Gastrocnemius medialis (tissue), 4 donors: ENCODE results near the gene CCDC57.

ENCODE experiments used
- POLR2A ChIP-seq, 2 donors: fragments of 450-650 bp; IDR thresholded peaks; one replicate each; pipeline ENCODE4 v1.6.1; 2017; ENCODE audit warnings: antibody characterized with exemption in 2 of 2, mild to moderate bottlenecking in 2 of 2, moderate library complexity in 2 of 2
- TF ChIP-seq, protein P1 (sequence below), 5 experiments: fragments of 450-650 bp in 3 of 5; fragments of 200-600 bp in 2 of 5; sonication (generic) in 2 of 5; IDR thresholded peaks in 4 of 5; conservative IDR thresholded peaks in 1 of 5; 1 replicate in 4 of 5; 2 replicates in 1 of 5; pipeline ENCODE4 v1.5.1; 2016 to 2019; ENCODE audit warnings: antibody characterized with exemption in 5 of 5, mild to moderate bottlenecking in 3 of 5, moderate library complexity in 3 of 5

DNA sequence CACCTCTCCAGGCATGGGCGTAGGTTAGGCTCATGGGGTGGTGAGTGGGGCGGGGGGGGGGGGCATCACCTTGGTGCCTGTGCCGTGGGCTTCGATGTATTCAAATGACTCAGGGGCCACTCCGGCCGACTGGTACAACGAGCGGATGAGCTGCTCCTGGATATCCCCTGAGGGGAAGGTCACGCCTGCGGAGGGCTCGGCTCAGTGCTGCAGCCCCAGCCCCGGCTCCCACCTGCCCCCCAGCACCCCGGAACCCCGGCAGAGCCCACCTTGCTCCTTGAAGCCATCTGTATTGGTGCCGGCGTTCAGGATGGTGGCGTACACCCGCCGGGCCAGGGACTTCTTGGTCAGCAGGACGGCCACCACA lies 120.0 kb downstream of the CCDC57 start:
- TF ChIP-seq, protein P1, sequence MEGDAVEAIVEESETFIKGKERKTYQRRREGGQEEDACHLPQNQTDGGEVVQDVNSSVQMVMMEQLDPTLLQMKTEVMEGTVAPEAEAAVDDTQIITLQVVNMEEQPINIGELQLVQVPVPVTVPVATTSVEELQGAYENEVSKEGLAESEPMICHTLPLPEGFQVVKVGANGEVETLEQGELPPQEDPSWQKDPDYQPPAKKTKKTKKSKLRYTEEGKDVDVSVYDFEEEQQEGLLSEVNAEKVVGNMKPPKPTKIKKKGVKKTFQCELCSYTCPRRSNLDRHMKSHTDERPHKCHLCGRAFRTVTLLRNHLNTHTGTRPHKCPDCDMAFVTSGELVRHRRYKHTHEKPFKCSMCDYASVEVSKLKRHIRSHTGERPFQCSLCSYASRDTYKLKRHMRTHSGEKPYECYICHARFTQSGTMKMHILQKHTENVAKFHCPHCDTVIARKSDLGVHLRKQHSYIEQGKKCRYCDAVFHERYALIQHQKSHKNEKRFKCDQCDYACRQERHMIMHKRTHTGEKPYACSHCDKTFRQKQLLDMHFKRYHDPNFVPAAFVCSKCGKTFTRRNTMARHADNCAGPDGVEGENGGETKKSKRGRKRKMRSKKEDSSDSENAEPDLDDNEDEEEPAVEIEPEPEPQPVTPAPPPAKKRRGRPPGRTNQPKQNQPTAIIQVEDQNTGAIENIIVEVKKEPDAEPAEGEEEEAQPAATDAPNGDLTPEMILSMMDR (IDR thresholded peaks at IDR 0.05 in 4 of 5, conservative IDR thresholded peaks at IDR 0.05 in 1 of 5) = no peak
- TF ChIP-seq POLR2A (IDR thresholded peaks at IDR 0.05) = no peak
